Measurements from ENCODE around the gene CKS1B. TPM values are rescaled to one million over a fixed set of nuclear protein-coding genes. Genes with fewer than 3 reads are reported as not detected.

CKS1B gene
- total RNA-seq (10 to 100 TPM; 32.4 to 54.4 TPM), polyA plus RNA-seq (10 to 100 TPM; 34.3 to 57.9 TPM)

GRCh38 chr1:154974102-154974807, at the start of gene CKS1B:
TSS of gene CKS1B (plus strand) at chr1:154974681. CDS start at chr1:154974746, 65 bp downstream.
- peaks cover 11 to 44% (median 31%) of the 10 kb centered on the region in 4 donors for H3K4me1 ChIP-seq (ENCODE audit: control insufficient read depth in 4 of 4, insufficient read depth in 4 of 4, low read length in 3 of 4)
- H3K36me3 ChIP-seq (ENCODE audit: control insufficient read depth in 4 of 4, insufficient read depth in 3 of 4, low read depth in 1 of 4, low read length in 3 of 4), result peaks cover 0 to 8% (median under 1%) of the 10 kb centered on the region in 4 donors
- peak within 1 kb of the TSS; percentile 71 to 94 (median 87) for H3K4me3 ChIP-seq (ENCODE audit: low read depth in 1 of 3, low read length in 3 of 3)
- WGBS, result under 1% methylated on average over 47 of the region's 47 CpGs
- peak within 1 kb of the TSS; percentile 94 to 97 for H3K9ac ChIP-seq (ENCODE audit: low read depth in 1 of 2, low read length in 2 of 2)
- no peaks in the 10 kb centered on the region for H3K27me3 ChIP-seq (ENCODE audit: control insufficient read depth in 4 of 4, insufficient read depth in 4 of 4, low read length in 3 of 4)
- peak within 1 kb of the TSS; percentile 89 to 99 for H3K27ac ChIP-seq (ENCODE audit: low read depth in 1 of 2, low read length in 2 of 2)
- no peaks in the 10 kb centered on the region for H3K9me3 ChIP-seq (ENCODE audit: control insufficient read depth in 4 of 4, low read length in 3 of 4)
- TF ChIP-seq HNF4G (IDR thresholded peaks at IDR 0.05) (no peak), SP1 (IDR thresholded peaks at IDR 0.05) (peak; percentile 99), RXRA (IDR thresholded peaks at IDR 0.05) (peak; percentile 40 to 79), CTCF (IDR thresholded peaks at IDR 0.05; ENCODE audit: low read depth, low read length, missing input control) (no peak), ZBTB33 (IDR thresholded peaks at IDR 0.05) (peak; percentile 95), RAD21 (IDR thresholded peaks at IDR 0.05) (no peak), YY1 (IDR thresholded peaks at IDR 0.05) (no peak), FOXA1 (IDR thresholded peaks at IDR 0.05) (peak; percentile 9), NR2F2 (IDR thresholded peaks at IDR 0.05) (peak; percentile 96), TAF1 (conservative IDR thresholded peaks at IDR 0.05) (no peak), REST (IDR thresholded peaks at IDR 0.05) (peak; percentile 9), JUND (IDR thresholded peaks at IDR 0.05) (peak; percentile 40 to 42), EGR1 (IDR thresholded peaks at IDR 0.05; ENCODE audit: low read depth in 2 of 2) (peak in 1 of 2 donors; percentile 0), MAX (IDR thresholded peaks at IDR 0.05) (peak; percentile 99), FOXA2 (IDR thresholded peaks at IDR 0.05) (no peak), HNF4A (conservative IDR thresholded peaks at IDR 0.05) (peak; percentile 28 to 57), GABPA (IDR thresholded peaks at IDR 0.05 in 1 of 2, conservative IDR thresholded peaks at IDR 0.05 in 1 of 2) (peak; percentile 86 to 88)
- TF ChIP-seq, protein P1, sequence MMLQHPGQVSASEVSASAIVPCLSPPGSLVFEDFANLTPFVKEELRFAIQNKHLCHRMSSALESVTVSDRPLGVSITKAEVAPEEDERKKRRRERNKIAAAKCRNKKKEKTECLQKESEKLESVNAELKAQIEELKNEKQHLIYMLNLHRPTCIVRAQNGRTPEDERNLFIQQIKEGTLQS (IDR thresholded peaks at IDR 0.05), result no peak
- peak; percentile 97 for DNase-seq (ENCODE audit: low spot score)
